ENCODE data around the gene PRKCA. TPM values are rescaled to one million over a fixed set of nuclear protein-coding genes. Genes with fewer than 3 reads are reported as not detected.

The PRKCA gene
- total RNA-seq, 2 donors from 2014 or later = 6.5 to 6.6 TPM

DNA sequence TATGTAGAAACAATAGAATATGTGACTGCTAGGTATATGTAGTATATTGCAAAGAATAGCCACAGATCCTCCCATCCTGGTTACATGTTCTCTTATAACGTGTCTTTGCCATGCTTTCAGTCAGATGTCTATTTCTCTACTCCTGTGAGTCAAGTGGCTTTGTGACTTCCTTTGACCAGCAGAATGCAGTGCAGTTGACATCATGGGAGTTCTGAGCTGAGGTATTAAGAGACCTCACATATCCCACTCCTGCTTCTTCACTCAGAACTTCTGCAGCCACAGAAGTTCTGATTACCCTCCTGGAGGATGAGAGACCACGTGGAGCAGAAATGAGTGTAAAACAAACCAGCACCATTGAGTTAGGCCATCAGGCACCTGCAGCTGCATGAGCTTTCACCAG, 222.5 kb downstream of the PRKCA start:
- intact Hi-C loops (cut with DNase I) = no loop called here
- no peaks in the 10 kb centered on the region for H3K36me3 ChIP-seq (replicated peaks in 1 of 2; ENCODE audit: insufficient read depth in 1 of 2, low read depth in 2 of 2)
- no peaks in the 10 kb centered on the region for H3K9me3 ChIP-seq
- no peaks in the 10 kb centered on the region for H3K4me1 ChIP-seq
- 95 to 98% methylated on average over 2 of the region's 2 CpGs for WGBS, 2 donors
- TF ChIP-seq POLR2A (IDR thresholded peaks at IDR 0.05) (no peak), CTCF (IDR thresholded peaks at IDR 0.05) (no peak)
- no peaks in the 10 kb centered on the region for H3K27me3 ChIP-seq
- DNase-seq (no peak), ATAC-seq (no peak)
- H3K27ac ChIP-seq = no peak overlapping the region
- no peak overlapping the region for H3K4me3 ChIP-seq

- no peaks in the 10 kb centered on the region for H3K9me3 ChIP-seq
- DNase-seq (no peak), ATAC-seq (no peak)
- intact Hi-C loops (cut with DNase I) = no loop called here
- no peaks in the 10 kb centered on the region for H3K27me3 ChIP-seq
- no peaks in the 10 kb centered on the region for H3K36me3 ChIP-seq (replicated peaks in 1 of 2; ENCODE audit: insufficient read depth in 1 of 2, low read depth in 2 of 2)
- no peaks in the 10 kb centered on the region for H3K4me1 ChIP-seq
- 76 to 91% methylated on average over 4 of the region's 4 CpGs for WGBS, 2 donors
- H3K4me3 ChIP-seq = no peak overlapping the region
- no peak overlapping the region for H3K27ac ChIP-seq
- TF ChIP-seq POLR2A (IDR thresholded peaks at IDR 0.05) (no peak), CTCF (IDR thresholded peaks at IDR 0.05) (no peak)
These were observed 222.9 kb downstream of the PRKCA start for GRCh38 chr17:66525338-66525737.

DNA sequence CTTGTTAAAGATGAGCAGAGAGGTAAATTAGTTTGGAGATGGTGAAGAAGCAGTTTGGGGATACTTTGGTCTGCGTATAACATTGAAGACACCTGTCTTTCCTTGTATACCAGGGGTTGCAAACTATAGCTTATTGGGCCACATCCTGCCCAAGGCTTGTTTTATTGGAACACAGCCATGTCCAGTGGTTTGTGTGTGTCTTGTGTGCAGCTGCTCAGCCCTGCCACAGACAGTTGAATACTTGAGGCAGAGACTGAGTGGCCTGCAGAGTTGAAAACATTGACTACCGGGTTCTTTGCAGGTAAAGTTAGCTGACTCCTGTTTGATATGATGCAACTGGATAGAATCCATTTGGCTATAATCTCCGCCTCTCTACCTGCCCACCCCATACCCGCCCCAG, 224.4 kb downstream of the PRKCA start:
- 95% methylated on average over 4 of the region's 4 CpGs for WGBS, 2 donors
- no peak for ATAC-seq
- Histone ChIP-seq H3K9me3 (no peaks in the 10 kb centered on the region), H3K27ac (no peak overlapping the region), H3K27me3 (no peaks in the 10 kb centered on the region), H3K36me3 (replicated peaks in 1 of 2; ENCODE audit: insufficient read depth in 1 of 2, low read depth in 2 of 2) (no peaks in the 10 kb centered on the region), H3K4me3 (no peak overlapping the region), H3K4me1 (no peaks in the 10 kb centered on the region)
- intact Hi-C loops (cut with DNase I) = no loop called here
- TF ChIP-seq POLR2A (IDR thresholded peaks at IDR 0.05) (no peak), CTCF (IDR thresholded peaks at IDR 0.05) (no peak)
- no peak for DNase-seq

GRCh38 chr17:66527335-66527734, 224.9 kb downstream of the PRKCA start:
- no peaks in the 10 kb centered on the region for H3K4me1 ChIP-seq

More at GRCh38 chr17:66527335-66527734, 224.9 kb downstream of the PRKCA start:
- H3K4me3 ChIP-seq = no peak overlapping the region
- H3K27me3 ChIP-seq = no peaks in the 10 kb centered on the region
- no peaks in the 10 kb centered on the region for H3K9me3 ChIP-seq
- H3K36me3 ChIP-seq (replicated peaks in 1 of 2; ENCODE audit: insufficient read depth in 1 of 2, low read depth in 2 of 2) = no peaks in the 10 kb centered on the region
- 90% methylated on average over 5 of the region's 5 CpGs for WGBS, 2 donors
- TF ChIP-seq CTCF (IDR thresholded peaks at IDR 0.05) = no peak
- TF ChIP-seq POLR2A (IDR thresholded peaks at IDR 0.05) = no peak
- DNase-seq = no peak
- H3K27ac ChIP-seq = no peak overlapping the region
- no peak for ATAC-seq
- intact Hi-C loops (cut with DNase I) = no loop called here
